Gastroesophageal sphincter (tissue), 3 donors: ENCODE data around the gene RTKN2.

ENCODE experiments used
- CTCF ChIP-seq, 4 experiments: fragments of 200-600 bp in 2 of 4; fragments of 450-650 bp in 2 of 4; sonication (generic) in 1 of 4; IDR thresholded peaks; one replicate each; pipeline ENCODE4 v1.5.1; 2017 to 2019; ENCODE audit warnings: antibody characterized with exemption in 4 of 4, mild to moderate bottlenecking in 2 of 4, moderate library complexity in 2 of 4
- EP300 ChIP-seq: sonication (generic); formaldehyde crosslinking; IDR thresholded peaks from one replicate; pipeline ENCODE4 v1.6.1; 2017; ENCODE audit warnings: antibody characterized with exemption, mild to moderate bottlenecking
- POLR2AphosphoS5 ChIP-seq: sonication (generic); formaldehyde crosslinking; IDR thresholded peaks from one replicate; pipeline ENCODE4 v1.6.1; 2017; ENCODE audit warnings: antibody characterized with exemption

- TF ChIP-seq EP300 (no peak), CTCF (IDR thresholded peaks at IDR 0.05) (no peak), POLR2AphosphoS5 (no peak)
Observed at GRCh38 chr10:62182595-62182994, 86.0 kb downstream of the RTKN2 start.
